ENCODE results near the gene CLCN6. TPM values are rescaled to one million over a fixed set of nuclear protein-coding genes. Genes with fewer than 3 reads are reported as not detected.
A peak's percentile ranks its signal among the peaks of the same experiment; 100 is the strongest.

Gene CLCN6
- total and polyA plus RNA-seq, 12 donors, result 12.0 to 29.2 (median 23.5) TPM

DNA sequence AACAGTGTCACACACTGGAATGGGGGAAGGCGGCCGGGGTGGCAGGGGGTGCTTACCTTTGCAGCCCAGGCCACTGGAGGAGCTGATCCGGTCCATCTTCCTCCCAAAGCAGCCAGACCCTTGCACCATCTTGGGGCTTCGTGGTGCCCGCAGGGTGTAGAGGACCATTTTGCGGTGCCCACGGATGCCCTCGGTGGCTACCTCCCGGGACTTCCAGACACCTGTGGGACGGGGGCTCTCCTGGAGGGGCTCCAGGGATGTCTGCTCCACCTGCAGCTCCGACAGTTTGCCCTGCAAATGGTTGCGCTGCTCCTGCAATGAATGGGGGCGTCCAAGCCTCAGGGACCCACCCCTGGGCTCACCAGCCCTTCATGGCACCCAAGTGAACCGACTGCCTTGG, 52.2 kb downstream of the CLCN6 start:
- no peaks in the 10 kb centered on the region for H3K36me3 ChIP-seq (replicated peaks in 1 of 2)
- DNase-seq, result no peak
- H3K4me1 ChIP-seq (replicated peaks in 1 of 2), result no peaks in the 10 kb centered on the region
- no peak for TF ChIP-seq POLR2A (IDR thresholded peaks at IDR 0.05)
- TF ChIP-seq, protein P1, sequence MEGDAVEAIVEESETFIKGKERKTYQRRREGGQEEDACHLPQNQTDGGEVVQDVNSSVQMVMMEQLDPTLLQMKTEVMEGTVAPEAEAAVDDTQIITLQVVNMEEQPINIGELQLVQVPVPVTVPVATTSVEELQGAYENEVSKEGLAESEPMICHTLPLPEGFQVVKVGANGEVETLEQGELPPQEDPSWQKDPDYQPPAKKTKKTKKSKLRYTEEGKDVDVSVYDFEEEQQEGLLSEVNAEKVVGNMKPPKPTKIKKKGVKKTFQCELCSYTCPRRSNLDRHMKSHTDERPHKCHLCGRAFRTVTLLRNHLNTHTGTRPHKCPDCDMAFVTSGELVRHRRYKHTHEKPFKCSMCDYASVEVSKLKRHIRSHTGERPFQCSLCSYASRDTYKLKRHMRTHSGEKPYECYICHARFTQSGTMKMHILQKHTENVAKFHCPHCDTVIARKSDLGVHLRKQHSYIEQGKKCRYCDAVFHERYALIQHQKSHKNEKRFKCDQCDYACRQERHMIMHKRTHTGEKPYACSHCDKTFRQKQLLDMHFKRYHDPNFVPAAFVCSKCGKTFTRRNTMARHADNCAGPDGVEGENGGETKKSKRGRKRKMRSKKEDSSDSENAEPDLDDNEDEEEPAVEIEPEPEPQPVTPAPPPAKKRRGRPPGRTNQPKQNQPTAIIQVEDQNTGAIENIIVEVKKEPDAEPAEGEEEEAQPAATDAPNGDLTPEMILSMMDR (IDR thresholded peaks at IDR 0.05), result no peak
- no peaks in the 10 kb centered on the region for H3K9me3 ChIP-seq (replicated peaks in 1 of 3)
- peaks cover 26% of the 10 kb centered on the region for H3K27me3 ChIP-seq
- 73 to 82% (median 79%) methylated on average over 12 to 14 of the region's 14 CpGs for WGBS, 4 donors
- no peak overlapping the region for H3K4me3 ChIP-seq
- no peak overlapping the region for H3K27ac ChIP-seq
- intact Hi-C loops (cut with DNase I), result no loop called here

DNA sequence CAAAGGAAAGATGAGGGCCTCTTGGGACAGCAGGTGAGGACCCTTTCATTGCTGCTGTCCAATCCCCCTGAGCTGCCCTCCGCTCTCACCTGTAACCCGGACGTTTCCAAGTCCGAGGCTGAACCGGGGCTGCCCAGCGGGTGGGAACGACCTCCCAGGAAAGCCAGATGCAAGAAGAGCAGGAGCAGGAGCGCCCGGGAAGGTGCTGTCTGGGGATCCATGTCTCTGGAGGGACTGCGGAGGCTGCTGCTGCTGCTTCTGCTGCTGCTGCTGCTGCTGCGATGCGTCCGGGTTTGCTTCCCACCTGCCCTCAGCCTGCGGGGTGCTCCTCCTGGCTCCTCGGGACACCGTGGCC, 52.6 kb downstream of the CLCN6 start, which contains the start of gene NPPB:
TSS of gene NPPB (minus strand) at position 333 of the 355 bp plus-strand sequence. CDS start at position 221, 112 bp downstream.
- Histone ChIP-seq H3K4me3 (no peak within 1 kb of the TSS), H3K36me3 (replicated peaks in 1 of 2) (no peaks in the 10 kb centered on the region), H3K27ac (no peak within 1 kb of the TSS), H3K4me1 (replicated peaks in 1 of 2) (no peaks in the 10 kb centered on the region), H3K9me3 (replicated peaks in 1 of 3) (no peaks in the 10 kb centered on the region), H3K27me3 (peaks cover 26% of the 10 kb centered on the region)
- no peak for DNase-seq
- TF ChIP-seq POLR2A (IDR thresholded peaks at IDR 0.05), result no peak
- TF ChIP-seq, protein P1 (IDR thresholded peaks at IDR 0.05), result no peak
- intact Hi-C loops (cut with DNase I), result no loop called here
- 18 to 50% (median 21%) methylated on average over 2 to 16 of the region's 16 CpGs for WGBS, 4 donors

DNA sequence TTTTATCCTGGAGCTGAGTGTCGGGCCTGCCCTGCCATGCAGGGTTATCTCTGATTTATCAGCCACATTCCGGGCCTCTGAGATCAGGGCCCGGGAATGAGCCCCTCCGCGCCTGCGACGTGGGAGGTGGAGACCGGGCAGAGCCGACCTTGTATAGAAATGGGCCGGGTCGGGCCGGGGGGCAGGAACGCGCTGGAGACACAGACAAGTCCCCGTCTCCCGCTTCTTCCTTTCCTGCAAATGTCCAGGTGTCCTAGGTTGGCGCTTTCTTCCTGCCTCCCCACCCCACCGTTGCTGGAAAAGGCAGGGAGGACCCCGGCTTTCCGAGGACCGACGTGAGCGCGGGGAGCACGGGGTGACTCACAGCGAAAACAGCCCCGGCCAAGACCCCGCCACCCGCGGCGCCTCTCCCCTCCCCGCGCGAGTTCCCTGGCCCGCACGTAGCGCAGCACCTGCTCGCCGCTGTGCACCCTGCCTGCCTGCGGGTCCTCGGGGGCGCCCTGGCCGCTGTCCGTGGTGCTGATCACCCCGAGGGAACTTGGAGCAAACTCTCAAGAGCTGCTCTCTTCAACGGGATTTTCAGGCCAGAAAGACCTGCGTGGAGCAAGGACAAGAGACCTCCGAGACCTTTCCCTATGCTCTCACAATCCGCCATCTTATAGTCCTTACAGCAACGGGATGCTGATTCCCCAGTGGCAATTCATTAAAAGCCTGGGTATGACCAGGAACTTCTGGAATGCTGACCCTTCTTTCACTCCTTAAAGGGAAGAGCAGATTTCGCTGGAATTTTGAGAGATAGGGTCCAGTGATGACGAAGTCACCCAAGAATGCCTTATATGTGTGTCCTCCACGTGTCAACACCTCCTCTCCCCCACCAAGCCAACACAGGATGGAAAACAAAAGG, 53.2 kb downstream of the CLCN6 start:
- H3K9me3 ChIP-seq (replicated peaks in 1 of 3), result no peaks in the 10 kb centered on the region
- TF ChIP-seq, protein P1 (IDR thresholded peaks at IDR 0.05), result peak in 3 of 6 experiments; percentile 15 to 52 (median 27)
- no peak for TF ChIP-seq POLR2A (IDR thresholded peaks at IDR 0.05)
- intact Hi-C loops (cut with DNase I), result no loop called here

DNA sequence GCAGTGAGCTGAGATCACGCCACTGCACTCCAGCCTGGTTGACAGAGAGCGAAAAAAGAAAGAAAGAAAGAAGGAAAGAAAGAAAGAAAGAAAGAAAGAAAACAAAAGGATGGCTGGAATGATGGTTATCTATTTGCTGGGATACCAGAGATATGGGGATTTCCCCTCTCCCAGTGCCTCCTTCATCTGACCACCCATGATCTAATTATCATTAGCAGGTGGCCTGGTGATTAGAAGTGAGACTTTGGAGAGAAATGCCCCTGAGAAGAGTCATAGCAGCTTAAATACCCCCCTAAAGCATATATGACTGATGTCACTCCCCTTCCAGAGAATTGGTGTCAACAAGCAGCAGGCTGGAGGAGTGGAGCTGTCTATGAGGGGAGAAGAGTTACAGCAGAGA, 54.1 kb downstream of the CLCN6 start:
- H3K4me3 ChIP-seq, result no peak overlapping the region
- no peaks in the 10 kb centered on the region for H3K4me1 ChIP-seq (replicated peaks in 1 of 2)
- intact Hi-C loops (cut with DNase I), result no loop called here
- H3K36me3 ChIP-seq (replicated peaks in 1 of 2), result no peaks in the 10 kb centered on the region
- TF ChIP-seq, protein P1 (IDR thresholded peaks at IDR 0.05), result no peak
- no peak for TF ChIP-seq POLR2A (IDR thresholded peaks at IDR 0.05)
- H3K27ac ChIP-seq, result no peak overlapping the region
- H3K9me3 ChIP-seq (replicated peaks in 1 of 3), result no peaks in the 10 kb centered on the region
- DNase-seq, result no peak
- H3K27me3 ChIP-seq, result peaks cover 26% of the 10 kb centered on the region
- 44 to 57% (median 54%) methylated on average over 2 of the region's 2 CpGs for WGBS, 4 donors

More for the DNA sequence above, 53.2 kb downstream of the CLCN6 start:
- H3K27ac ChIP-seq, result no peak overlapping the region
- no peaks in the 10 kb centered on the region for H3K4me1 ChIP-seq (replicated peaks in 1 of 2)
- WGBS, 4 donors, result 2 to 17% (median 4%) methylated on average over 9 to 53 of the region's 53 CpGs
- no peak overlapping the region for H3K4me3 ChIP-seq
- DNase-seq, result peak in 6 of 7 donors; percentile 68 to 81 (median 75)
- H3K36me3 ChIP-seq (replicated peaks in 1 of 2), result no peaks in the 10 kb centered on the region
- peaks cover 26% of the 10 kb centered on the region for H3K27me3 ChIP-seq

Data from adrenal gland (tissue), 12 donors.